HG03575 (cell line): ENCODE results near the gene COPA.
"Not testable (repeated sequence)": the region's sequence is repeated elsewhere in the genome, so short reads cannot be mapped to it uniquely, and the experiment has no call there.

Source experiments
- ATAC-seq: cut with Tn5 transposase; IDR thresholded peaks from one replicate; pipeline ENCODE4 v1.9.1; 2021; ENCODE audit not compliant: unreplicated experiment, insufficient number of reproducible peaks, low FRiP score; ENCODE audit errors: extremely low read depth

COPA gene

DNA sequence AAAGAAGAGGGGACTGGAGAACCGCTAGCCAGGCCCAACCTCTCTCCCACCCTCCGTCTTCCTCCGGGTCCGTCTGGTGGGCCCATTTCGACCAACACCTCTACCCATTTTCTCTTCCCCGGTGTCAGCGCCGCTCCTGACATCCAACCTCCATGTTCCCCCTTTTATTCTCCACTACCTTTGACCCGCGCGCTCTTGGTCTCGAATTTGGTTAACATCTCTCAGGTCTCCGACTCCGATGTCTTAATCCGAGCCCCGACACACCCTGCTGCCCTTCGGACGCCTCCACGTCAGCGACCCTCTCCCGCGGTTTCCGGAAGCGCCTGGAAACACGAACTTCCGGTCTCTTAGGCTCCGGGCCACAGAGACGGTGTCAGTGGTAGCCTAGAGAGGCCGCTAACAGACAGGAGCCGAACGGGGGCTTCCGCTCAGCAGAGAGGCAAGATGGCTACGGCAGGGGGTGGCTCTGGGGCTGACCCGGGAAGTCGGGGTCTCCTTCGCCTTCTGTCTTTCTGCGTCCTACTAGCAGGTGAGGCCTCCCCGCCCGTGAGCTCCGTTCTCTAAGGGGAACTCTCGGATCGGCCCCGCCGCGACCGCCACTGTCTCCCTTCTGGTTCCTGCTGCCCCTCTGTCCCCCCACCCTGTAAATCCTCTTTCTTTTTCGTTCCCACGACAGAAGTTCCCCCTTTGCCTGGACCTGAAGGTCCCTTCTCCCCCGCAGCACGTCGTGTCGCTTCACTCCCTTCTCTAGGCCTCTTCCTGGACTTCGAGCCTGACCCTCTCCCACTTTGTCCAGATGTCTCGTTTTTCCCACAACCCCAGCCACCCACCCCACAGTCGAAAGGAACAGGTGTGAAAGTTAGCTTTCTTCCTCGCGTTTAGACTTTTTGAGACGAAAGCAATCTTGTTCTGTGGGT is at the start of gene COPA, which contains the start of gene NCSTN:
Gene COPA (minus strand): TSS at position 298 of the 917 bp plus-strand sequence. CDS start 80 bp downstream, at position 218.
Gene NCSTN (plus strand): TSS at position 431 of the 917 bp plus-strand sequence. CDS start 14 bp downstream, at position 445.
- ATAC-seq, result no peak

DNA sequence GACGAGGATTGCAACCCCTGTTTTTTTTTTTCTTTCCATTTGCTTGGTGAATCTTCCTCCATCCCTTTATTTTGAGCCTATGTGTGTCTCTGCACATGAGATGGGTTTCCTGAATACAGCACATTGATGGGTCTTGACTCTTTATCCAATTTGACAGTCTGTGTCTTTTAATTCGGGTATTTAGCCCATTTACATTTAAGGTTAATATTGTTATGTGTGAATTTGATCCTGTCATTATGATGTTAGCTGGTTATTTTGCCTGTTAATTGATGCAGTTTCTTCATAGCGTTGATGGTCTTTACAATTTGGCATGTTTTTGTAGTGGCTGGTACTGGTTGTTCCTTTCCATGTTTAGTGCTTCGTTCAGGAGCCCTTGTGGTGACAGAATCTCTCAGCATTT is 45.4 kb upstream of the COPA start:
- ATAC-seq, result not testable (repeated sequence)

DNA sequence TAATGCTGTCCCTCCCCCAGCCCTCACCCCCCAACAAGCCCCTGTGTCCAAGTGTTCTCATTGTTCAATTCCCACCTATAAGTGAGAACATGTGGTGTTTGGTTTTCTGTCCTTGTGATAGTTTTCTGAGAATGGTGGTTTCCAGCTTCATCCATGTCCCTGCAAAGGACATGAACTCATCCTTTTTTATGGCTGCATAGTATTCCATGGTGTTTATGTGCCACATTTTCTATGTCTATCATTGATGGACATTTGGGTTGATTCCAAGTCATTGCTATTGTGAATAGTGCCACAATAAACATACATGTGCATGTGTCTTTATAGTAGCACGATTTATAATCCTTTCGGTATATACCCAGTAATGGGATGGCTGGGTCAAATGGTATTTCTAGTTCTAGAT is 41.8 kb upstream of the COPA start:
- not testable (repeated sequence) for ATAC-seq

DNA sequence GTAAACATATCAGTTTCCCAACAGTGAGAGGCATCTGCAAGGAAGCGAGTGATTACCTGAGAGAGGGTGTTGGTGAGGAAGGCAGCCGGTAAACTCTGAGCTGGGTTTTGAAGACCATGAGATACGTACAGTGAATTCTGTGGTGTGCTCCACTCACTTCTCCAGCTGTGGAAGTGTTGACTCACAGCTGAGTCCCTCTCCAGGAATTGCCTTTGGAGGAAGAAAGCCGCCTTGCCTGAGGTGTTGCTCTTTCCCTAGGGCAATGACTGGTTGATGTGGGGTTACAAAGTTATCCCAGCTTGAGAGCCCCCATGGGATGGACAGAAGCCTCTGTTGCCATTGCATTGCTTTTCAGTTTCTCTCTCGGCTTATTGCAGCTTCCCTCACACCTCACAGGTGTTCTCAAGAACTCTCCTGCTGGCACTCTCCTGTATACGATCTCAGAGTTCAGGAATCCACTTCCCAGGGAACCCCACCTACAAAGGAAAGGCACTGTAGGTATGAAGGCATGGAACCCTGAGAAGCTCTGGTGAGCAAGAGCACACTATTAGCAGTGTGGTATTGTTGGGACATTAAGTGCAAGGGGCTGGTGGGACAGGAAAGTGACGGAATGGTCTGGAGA is 34.6 kb upstream of the COPA start:
- ATAC-seq, result no peak

DNA sequence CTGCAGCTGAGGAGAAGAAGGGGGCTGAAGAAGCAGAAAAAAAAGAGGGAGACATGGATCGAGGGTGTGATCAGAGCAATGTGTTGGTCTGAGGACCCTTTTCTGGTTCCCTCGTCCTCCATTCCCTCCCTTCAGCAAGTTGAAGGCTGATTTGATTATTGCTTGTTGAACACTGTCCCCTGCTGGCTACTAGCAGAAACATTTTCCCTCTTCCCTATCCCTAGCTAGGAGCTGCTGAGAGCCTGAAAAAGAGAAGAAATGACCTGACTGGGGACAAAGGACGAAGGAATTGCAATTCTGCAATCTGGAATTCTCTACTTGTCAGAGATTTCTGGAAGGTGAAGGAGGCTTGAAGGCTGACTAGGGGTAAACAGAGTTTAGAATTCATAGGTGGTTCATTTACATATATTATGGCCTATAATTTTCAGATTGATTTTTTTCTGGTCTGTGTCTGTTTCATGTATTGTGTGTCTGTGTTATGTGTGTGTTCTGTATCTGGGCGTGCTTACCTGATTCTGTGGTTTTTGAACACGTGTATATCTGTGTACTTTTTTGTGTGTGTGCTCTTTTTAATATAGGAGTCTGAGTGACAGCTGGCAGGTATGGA is 33.6 kb upstream of the COPA start:
- no peak for ATAC-seq

DNA sequence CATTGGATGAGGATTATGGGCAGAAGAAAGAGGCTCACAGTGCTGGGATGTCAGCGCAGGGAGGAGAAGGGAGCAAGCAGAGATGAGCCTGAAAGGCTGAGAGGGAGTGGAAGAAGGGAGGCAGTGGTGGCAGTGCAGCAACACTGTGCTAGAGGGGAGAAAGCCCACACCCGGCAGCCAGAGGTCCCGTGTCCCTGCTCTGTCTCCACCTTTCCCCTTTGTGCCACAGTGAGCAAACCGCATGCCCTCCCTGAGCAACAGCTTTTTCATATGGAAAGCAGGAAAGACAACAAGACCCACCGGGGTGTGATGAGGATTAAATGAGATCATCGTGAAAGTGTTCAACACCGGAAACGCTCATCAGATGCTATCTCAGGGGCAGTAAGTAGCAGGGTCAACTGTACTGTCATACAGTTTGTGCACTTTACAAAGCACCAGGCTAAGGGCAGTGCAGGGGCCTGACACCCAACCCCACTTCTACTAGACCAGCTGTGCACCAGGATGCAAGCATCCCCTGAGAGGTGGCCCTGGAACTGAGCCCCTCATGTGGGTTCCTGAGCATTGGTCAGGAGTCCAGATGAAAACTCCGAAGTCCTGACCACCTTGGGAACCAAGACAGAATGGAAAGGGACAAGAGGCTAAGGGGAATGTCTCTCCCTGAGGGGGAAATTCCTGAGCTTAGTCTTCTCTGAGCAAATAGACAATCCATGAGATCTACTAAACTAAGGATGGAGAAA is 32.9 kb upstream of the COPA start:
- no peak for ATAC-seq

DNA sequence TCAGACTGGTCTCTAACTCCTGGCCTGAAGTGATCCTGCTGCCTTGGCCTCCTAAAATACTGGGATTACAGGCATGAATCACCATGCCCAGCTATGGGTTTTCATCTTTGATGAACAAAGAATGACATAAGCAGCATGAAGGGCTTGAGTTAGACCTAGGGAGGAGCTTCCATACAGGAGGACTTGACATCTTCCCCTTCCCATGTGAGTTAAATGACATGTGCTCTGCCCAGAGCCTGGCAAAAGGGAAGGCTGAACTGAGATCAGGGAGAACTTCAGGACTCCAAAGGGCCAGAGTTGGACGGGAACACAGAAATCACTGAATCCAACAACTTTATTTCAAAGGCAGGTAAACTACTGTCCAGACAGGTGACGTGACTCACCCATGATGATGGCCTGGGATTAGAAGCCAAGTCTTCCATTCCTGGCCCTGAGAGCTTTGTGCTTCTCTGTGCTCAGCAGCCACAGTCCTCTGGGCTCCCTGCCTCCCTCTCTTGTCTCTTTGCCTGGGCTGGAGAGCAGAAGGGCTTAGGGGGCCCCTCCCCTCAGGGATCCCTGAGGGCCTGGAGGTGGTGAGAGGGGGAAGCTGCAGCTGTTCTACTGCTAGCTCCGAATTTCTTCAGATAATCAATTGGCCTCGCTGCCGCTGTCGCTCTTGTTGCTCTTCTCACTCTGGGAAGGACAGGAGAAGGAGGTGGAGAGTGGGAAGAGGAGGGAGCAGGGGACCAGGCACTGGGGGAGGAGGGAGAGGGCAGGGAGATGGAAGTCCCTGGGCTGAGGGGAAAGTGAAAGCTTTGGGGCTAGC is 31.5 kb upstream of the COPA start:
- ATAC-seq, result no peak

DNA sequence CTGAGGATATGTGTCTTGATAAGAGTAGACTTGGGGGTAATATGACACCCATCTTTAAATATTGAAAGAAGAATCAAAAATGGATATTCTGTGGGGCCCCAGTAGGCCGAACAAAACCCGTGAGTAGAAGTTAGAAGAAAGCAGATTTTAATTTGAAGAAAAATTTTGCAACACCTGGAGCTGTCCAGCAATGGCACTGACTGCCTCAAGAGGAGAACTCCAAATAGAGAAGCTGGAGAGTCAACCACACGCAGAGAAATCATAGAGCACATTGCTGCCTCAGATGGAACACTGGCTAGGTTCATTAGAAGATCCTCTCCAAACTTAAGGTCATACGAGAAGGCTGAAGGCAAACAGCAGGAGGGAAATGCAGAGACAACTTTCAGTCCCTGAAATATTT is 30.6 kb upstream of the COPA start:
- no peak for ATAC-seq

DNA sequence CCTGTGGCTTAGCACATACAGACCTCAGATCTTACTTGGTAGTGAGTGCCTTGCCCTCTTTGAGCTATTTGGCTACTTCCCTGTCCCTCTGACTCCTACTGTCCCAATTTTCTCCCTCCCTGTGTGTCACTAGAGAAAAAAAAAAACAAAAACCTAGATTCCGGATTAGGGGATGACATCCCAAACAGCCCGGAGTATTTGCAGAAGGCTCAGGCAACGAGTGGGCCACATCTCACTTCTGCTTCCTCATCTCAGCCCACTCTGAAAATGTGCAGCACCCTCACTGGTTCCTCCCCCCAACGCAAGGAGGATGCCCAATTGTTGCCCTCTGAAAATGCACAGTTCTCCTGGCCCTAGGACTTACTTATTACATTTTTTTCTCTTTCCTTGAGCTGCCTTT is 28.7 kb upstream of the COPA start:
- ATAC-seq, result no peak

DNA sequence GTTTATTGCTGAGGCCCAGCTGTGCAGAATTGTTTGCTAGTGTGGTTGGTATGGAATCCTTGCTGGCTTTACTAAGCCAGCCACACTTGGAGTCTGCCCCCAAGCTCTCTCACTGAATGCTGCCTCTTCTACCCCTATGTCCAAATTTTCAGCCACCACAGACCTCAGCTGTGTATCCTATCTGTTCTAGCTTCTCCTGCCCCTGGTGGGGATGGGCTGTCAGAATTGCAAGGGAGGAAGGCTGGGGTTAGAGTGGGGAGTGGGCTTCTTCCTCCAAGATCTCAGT is 28.2 kb upstream of the COPA start:
- no peak for ATAC-seq

DNA sequence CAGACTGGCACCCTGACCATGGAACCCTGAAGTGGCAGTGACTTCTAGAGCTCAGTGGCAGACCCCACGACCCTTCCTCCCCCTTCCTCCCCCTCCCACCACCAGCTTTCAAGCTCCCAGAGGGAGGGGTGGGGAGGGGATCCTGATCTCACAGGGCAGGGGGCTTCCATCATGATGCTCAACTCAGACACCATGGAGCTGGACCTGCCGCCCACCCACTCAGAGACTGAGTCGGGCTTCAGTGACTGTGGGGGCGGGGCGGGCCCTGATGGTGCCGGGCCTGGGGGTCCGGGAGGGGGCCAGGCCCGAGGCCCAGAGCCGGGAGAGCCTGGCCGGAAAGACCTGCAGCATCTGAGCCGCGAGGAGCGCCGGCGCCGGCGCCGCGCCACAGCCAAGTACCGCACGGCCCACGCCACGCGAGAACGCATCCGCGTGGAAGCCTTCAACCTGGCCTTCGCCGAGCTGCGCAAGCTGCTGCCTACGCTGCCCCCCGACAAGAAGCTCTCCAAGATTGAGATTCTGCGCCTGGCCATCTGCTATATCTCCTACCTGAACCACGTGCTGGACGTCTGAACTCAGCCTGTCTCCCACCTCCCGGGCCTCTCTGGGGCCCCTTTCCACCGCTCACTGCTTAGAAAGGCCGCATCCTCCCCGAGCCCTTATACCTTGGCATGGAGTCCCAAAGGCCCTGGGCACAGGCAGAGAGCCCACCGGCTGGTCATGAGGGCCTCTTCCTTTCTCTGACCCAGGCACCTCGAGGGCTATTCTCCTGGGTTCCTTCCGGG is 27.7 kb upstream of the COPA start:
- no peak for ATAC-seq

DNA sequence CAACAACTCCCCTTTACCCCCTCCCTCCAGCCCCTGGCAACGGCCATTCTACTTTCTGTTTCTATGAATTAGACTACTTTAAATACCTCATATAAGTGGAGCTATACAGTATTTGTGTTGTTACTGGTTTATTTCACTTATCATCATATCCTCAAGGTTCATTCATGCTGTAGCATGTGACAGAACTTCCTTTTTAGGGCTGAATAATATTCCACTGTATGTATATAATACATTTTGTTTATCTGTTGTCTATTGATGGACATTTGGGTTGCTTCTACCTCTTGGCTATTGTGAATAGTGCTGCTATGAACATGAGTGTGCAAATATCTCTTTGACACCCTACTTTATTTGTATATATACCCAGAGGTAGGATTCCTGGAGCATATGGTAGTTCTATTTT is 26.0 kb upstream of the COPA start:
- ATAC-seq, result no peak

DNA sequence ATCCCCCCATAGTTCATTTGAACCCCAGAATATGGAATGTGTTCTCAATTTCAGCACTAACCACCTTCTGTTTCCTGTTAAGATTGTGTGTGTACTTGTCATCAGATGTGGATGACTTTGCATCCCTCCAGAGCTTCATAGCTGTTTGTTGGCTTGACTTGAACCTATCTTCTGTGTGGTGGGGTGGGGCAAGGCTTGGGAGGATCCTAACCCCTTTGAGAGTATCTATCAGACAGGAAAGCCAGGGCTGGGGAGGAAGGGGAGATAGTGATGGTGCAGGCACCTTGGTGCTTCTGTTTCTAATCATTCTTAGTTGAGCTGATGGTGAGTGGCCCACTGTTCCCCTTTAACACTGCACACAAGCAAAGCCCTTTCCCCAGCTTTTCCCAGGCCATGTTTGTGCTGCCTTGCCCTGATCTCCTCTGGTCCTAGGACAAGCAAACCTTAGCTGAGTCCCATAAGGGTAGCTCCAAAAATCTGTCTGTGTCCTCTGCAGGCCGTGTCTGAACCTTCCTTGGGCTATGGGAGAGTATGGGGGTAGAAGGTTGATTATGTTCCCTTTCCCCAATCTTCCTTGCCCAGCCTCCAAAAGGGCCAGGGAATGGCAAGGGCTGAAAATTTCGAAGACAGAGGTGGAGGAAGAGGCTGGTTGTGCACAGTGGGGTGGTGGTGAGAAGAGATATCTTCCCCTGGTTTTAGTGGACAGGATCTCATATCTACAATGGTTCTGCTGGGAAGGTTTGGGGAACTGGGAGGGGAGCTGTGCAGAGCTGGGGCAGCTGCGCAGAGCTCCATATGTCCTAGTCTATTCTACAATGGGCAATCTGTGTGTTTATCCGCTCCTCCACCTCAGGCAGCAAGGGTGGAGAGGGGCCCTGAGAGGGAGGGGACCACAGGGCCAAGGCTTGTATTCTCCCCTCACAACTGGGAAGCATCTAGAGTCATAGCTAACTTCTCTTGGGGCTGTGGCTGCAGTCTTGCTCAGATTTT is 25.2 kb upstream of the COPA start:
- ATAC-seq, result no peak

DNA sequence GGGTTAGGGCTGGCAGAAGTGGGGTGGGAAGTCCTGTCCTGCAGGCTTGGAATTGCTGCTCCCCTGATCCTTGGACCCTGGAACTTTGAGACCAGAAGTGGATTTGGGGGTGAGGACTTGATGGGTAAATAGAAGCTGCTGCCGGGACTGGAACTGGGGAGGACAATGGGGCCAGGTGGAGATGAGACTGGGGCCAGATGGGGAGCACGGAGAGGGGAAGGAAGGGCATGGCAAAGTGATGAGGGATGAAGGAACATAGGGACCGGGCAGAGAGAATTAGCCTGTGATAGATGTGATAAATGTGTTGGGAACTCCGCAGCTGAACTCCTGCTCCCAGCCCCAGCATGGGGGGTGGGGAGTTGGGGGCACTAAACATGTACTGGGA is 24.5 kb upstream of the COPA start:
- ATAC-seq, result no peak

DNA sequence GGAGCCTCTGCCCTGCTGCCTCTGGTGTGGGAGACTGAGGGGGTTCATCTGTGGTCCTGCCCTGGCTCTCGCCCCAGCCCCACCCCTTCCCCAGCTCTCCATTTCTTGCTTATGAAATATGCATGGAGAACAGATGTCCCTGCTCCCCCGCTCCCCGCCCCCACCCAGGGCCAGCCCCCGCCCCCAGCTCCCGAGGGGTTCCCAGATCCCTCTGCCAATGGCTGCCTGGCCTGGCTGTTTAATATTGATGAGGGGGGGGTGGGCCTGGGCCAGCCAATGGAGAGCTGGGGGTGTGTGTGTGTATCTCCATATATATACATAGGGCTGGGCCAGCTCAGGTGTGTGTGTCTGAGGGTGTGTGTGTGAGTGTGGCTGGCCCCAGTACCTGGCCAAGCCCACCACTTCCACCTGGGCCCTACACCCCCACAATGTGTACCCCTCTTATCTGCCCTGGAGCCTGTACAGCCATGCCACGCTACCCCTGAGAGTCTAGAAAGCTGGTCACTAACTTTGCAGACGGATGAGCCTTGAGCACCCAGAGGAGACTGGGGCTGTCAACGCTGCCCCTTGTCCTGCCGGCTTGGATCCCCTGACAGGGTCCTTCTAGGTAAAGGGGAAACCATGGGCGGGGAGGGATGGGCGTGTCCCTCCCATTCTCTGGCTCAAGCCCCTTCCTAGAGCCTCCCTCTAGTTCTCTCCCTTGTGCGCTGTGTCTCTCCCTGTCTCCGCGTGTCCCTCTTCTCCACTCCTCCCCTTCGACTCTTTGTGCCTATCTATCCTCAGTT is 23.9 kb upstream of the COPA start, which contains the start of gene NHLH1:
Gene NHLH1 (plus strand): TSS at position 341 of the 785 bp plus-strand sequence. CDS start 3,661 bp downstream, outside the sequence.
- no peak for ATAC-seq

DNA sequence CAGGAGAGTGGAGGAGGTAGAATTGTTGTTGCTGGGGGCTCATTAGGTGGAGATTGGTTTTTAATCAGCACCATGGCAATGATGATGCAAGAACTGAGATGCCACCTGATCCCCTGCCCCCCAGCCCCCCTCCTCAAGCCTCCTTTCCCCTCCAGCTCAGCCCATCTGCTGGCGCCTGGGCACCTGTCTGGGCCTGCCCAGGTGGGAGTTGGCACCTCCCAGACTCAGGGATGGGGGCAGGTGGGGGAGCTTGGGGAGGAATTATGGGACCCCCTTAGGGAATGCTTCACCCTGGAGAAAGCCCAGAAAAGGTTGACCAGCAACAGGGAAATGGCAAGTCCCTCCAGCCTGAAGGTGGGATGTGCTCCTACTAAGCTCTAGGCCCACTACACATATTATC is 22.3 kb upstream of the COPA start:
- no peak for ATAC-seq
